Uterus (tissue), 2 donors: ENCODE results near the gene TRPV5.

Source experiments
- CTCF ChIP-seq, 4 experiments: fragments of 200-600 bp in 2 of 4; fragments of 450-650 bp in 2 of 4; sonication (generic) in 2 of 4; IDR thresholded peaks; one replicate each; pipeline ENCODE4 v1.5.1; 2016 to 2019; ENCODE audit warnings: antibody characterized with exemption in 4 of 4, mild to moderate bottlenecking in 2 of 4, moderate library complexity in 1 of 4
- POLR2A ChIP-seq, 2 donors: fragments of 450-650 bp; IDR thresholded peaks; one replicate each; pipeline ENCODE4 v1.6.1; 2016; ENCODE audit warnings: antibody characterized with exemption in 2 of 2, mild to moderate bottlenecking in 1 of 2, moderate library complexity in 1 of 2

- no peak for TF ChIP-seq CTCF (IDR thresholded peaks at IDR 0.05)
- no peak for TF ChIP-seq POLR2A (IDR thresholded peaks at IDR 0.05)
Observed at GRCh38 chr7:142881586-142882337, 51.8 kb downstream of the TRPV5 start.
